Keratinocyte (primary cell): ENCODE results near the gene SAMD4B. TPM values are rescaled to one million over a fixed set of nuclear protein-coding genes. Genes with fewer than 3 reads are reported as not detected.

ENCODE experiments used
- DNase-seq: peaks from one replicate; pipeline ENCODE4 v3.0.0-alpha.2; 2011; ENCODE audit warnings: low read depth, missing footprints, low spot score
- FAIRE-seq: peaks from 2 replicates; lab custom pipeline; 2011; peaks lifted over from hg19 to GRCh38; lab: Jason Lieb, UNC
- H2AFZ ChIP-seq: 2 replicates; pipeline ENCODE4 v1.6.0; 2012; ENCODE audit warnings: low read length, control low read depth, inconsistent platforms; ENCODE audit not compliant: control insufficient read depth
- H3K27ac ChIP-seq: 2 replicates; pipeline ENCODE4 v1.5.1; 2011; ENCODE audit warnings: low read length; ENCODE audit not compliant: control insufficient read depth, insufficient read depth
- H3K27me3 ChIP-seq: 3 replicates; pipeline ENCODE4 v1.6.0; 2011; ENCODE audit warnings: low read length; ENCODE audit not compliant: control insufficient read depth, insufficient read depth; ENCODE audit errors: extremely low read depth
- H3K36me3 ChIP-seq, 2 experiments: 2 replicates in 1 of 2; 3 replicates in 1 of 2; pipeline ENCODE4 v1.5.1; 2011; ENCODE audit warnings: low read length in 2 of 2, mild to moderate bottlenecking in 1 of 2; ENCODE audit not compliant: control insufficient read depth in 2 of 2, insufficient read depth in 2 of 2; ENCODE audit errors: extremely low read depth in 1 of 2
- H3K4me1 ChIP-seq: 3 replicates; pipeline ENCODE4 v1.5.1; 2011; ENCODE audit warnings: low read length; ENCODE audit not compliant: control insufficient read depth, insufficient read depth; ENCODE audit errors: extremely low read depth
- H3K4me2 ChIP-seq: 3 replicates; pipeline ENCODE4 v1.6.0; 2011; ENCODE audit warnings: low read depth, low read length; ENCODE audit not compliant: control insufficient read depth, insufficient read depth; ENCODE audit errors: extremely low read depth
- H3K4me3 ChIP-seq, 3 experiments: fragments of 200-600 bp in 1 of 3; sonication (generic) in 1 of 3; 2 replicates in 2 of 3; 3 replicates in 1 of 3; pipeline ENCODE4 v1.5.1; 2011 to 2016; ENCODE audit warnings: low read length in 3 of 3, mild to moderate bottlenecking in 3 of 3, control low read depth in 2 of 3, inconsistent platforms in 1 of 3, low read depth in 1 of 3, mixed read lengths in 1 of 3, mixed run types in 1 of 3, moderate library complexity in 1 of 3; ENCODE audit not compliant: control insufficient read depth in 2 of 3, insufficient read depth in 2 of 3; ENCODE audit errors: extremely low read depth in 1 of 3
- H3K79me2 ChIP-seq: 2 replicates; pipeline ENCODE4 v1.6.0; 2012; ENCODE audit warnings: low read length; ENCODE audit not compliant: control insufficient read depth, insufficient read depth
- H3K9ac ChIP-seq: 3 replicates; pipeline ENCODE4 v1.6.0; 2011; ENCODE audit warnings: low read length; ENCODE audit not compliant: control insufficient read depth, insufficient read depth; ENCODE audit errors: extremely low read depth
- H3K9me1 ChIP-seq: 3 replicates; pipeline ENCODE4 v1.6.0; 2011; ENCODE audit warnings: low read length; ENCODE audit not compliant: control insufficient read depth, insufficient read depth; ENCODE audit errors: extremely low read depth
- H3K9me3 ChIP-seq: 2 replicates; pipeline ENCODE4 v1.5.1; 2012; ENCODE audit warnings: low read depth, low read length; ENCODE audit not compliant: control insufficient read depth
- H4K20me1 ChIP-seq: 3 replicates; pipeline ENCODE4 v1.6.0; 2011; ENCODE audit warnings: low read length; ENCODE audit not compliant: control insufficient read depth, insufficient read depth; ENCODE audit errors: extremely low read depth
- CTCF ChIP-seq, 3 experiments: IDR thresholded peaks in 1 of 3; conservative IDR thresholded peaks in 1 of 3; optimal IDR thresholded peaks in 1 of 3; 2 replicates in 2 of 3; 3 replicates in 1 of 3; pipeline versions ENCODE3 to v1.5.1; 2011; ENCODE audit warnings: low read length in 3 of 3, mild to moderate bottlenecking in 3 of 3, moderate library complexity in 2 of 3, control low read depth in 1 of 3, inconsistent platforms in 1 of 3; ENCODE audit not compliant: insufficient read depth in 2 of 3; ENCODE audit errors: extremely low read depth in 1 of 3
- EZH2 ChIP-seq: IDR thresholded peaks from one replicate; pipeline ENCODE4 v1.6.1; 2012; ENCODE audit warnings: inconsistent platforms, mild to moderate bottlenecking, low read length, moderate library complexity
- dilution Hi-C: fragments of 300-500 bp; cut with MboI; formaldehyde crosslinking; loops from one replicate; pipeline ENCODE4 v1.7.0; 2020; ENCODE audit warnings: low sequenced_read_pairs; ENCODE audit not compliant: extremely low pct_ligation_motif_present
- polyA plus RNA-seq, 5 experiments: library from polyadenylated mRNA; depleted of rRNA in 3 of 5; stranded (reverse) in 3 of 5; stranded (forward) in 1 of 5; unstranded in 1 of 5; fragments of >200 nt; gene quantifications; 1 replicate in 1 of 5; 2 replicates in 3 of 5; 3 replicates in 1 of 5; pipeline versions ENCODE4 v1.2.1 to v1.2.3, GENCODE V29; 2011 to 2012; ENCODE audit warnings: missing spikeins in 2 of 5, low read depth in 1 of 5, low replicate concordance in 1 of 5

SAMD4B gene
- polyA plus RNA-seq, 1 donor (not counting 4 experiments of a cell fraction or from before 2014, with no cell fraction given) = 20.9 TPM

- Histone ChIP-seq H3K9me3 (no peaks in the 10 kb centered on the region), H3K9ac (no peak overlapping the region), H3K36me3 (no peaks in the 10 kb centered on the region), H3K4me2 (no peak overlapping the region), H3K4me1 (no peaks in the 10 kb centered on the region), H3K27ac (no peak overlapping the region), H4K20me1 (peaks cover 3% of the 10 kb centered on the region), H2AFZ (no peak overlapping the region), H3K79me2 (no peaks in the 10 kb centered on the region), H3K27me3 (peaks cover 11% of the 10 kb centered on the region), H3K4me3 (no peak overlapping the region), H3K9me1 (no peaks in the 10 kb centered on the region)
- DNase-seq = no peak
- FAIRE-seq = no peak
- dilution Hi-C loops = no loop called here
- TF ChIP-seq EZH2 (no peak), CTCF (optimal IDR thresholded peaks at IDR 0.05 in 1 of 3, IDR thresholded peaks at IDR 0.05 in 1 of 3, conservative IDR thresholded peaks at IDR 0.05 in 1 of 3; ENCODE audit: extremely low read depth in 1 of 3, insufficient read depth in 2 of 3, low read length in 3 of 3) (no peak)
Observed at GRCh38 chr19:39315933-39316332, 26.3 kb upstream of the SAMD4B start.

- no peak overlapping the region for H3K4me3 ChIP-seq
- FAIRE-seq (no peak), DNase-seq (no peak)
- no peaks in the 10 kb centered on the region for H3K9me3 ChIP-seq
- no peak overlapping the region for H3K27ac ChIP-seq
- no peak overlapping the region for H2AFZ ChIP-seq
- H3K27me3 ChIP-seq = peaks cover 19% of the 10 kb centered on the region
- no peak overlapping the region for H3K9ac ChIP-seq
- no peak overlapping the region for H3K4me2 ChIP-seq
- no peaks in the 10 kb centered on the region for H3K36me3 ChIP-seq
- no peaks in the 10 kb centered on the region for H3K9me1 ChIP-seq
- dilution Hi-C loops = no loop called here
- TF ChIP-seq CTCF (optimal IDR thresholded peaks at IDR 0.05 in 1 of 3, IDR thresholded peaks at IDR 0.05 in 1 of 3, conservative IDR thresholded peaks at IDR 0.05 in 1 of 3; ENCODE audit: extremely low read depth in 1 of 3, insufficient read depth in 2 of 3, low read length in 3 of 3) = no peak
- no peak for TF ChIP-seq EZH2
- H3K79me2 ChIP-seq = no peaks in the 10 kb centered on the region
- no peaks in the 10 kb centered on the region for H3K4me1 ChIP-seq
- peaks cover 3% of the 10 kb centered on the region for H4K20me1 ChIP-seq
Observed at GRCh38 chr19:39316627-39317321, 25.4 kb upstream of the SAMD4B start.
